ENCODE results near the gene SPATS2L. TPM values are rescaled to one million over a fixed set of nuclear protein-coding genes. Genes with fewer than 3 reads are reported as not detected.

The SPATS2L gene
- total and polyA plus RNA-seq, 9 donors = 144 to 235 (median 222) TPM

DNA sequence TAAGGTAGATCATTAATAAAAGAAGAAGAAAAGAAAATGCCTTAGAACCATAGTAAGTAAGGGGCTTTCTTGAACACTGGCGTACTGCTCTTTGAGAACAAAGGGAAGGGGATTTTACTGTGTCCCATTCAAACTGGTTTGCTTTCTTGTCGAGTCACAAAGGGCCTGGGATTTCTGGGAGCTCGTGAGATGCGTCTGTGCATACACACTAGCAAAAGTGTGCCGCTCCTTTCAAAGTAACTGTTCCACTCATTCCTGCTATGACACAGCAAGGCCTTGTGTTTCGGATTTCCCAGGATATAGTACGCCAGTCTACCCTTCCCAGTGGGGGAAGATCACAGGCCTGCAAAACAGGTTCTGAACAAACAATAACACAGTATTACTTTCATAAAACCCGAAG lies 110.4 kb downstream of the SPATS2L start:
- H3K4me1 ChIP-seq (ENCODE audit: control insufficient read depth, insufficient read depth, low read length) = no peaks in the 10 kb centered on the region
- no peak overlapping the region for H3K4me3 ChIP-seq (ENCODE audit: low read length)
- H3K27me3 ChIP-seq (ENCODE audit: control insufficient read depth, insufficient read depth, low read length) = no peaks in the 10 kb centered on the region
- no peak overlapping the region for H3K27ac ChIP-seq (ENCODE audit: low read length)
- DNase-seq = no peak
- H3K9me3 ChIP-seq (replicated peaks; ENCODE audit: control insufficient read depth, low read depth, low read length) = no peaks in the 10 kb centered on the region
- peaks cover 46% of the 10 kb centered on the region for H3K36me3 ChIP-seq (ENCODE audit: control insufficient read depth, insufficient read depth, low read length)
- WGBS (ENCODE audit: insufficient coverage) = 85% methylated on average over 7 of the region's 8 CpGs

DNA sequence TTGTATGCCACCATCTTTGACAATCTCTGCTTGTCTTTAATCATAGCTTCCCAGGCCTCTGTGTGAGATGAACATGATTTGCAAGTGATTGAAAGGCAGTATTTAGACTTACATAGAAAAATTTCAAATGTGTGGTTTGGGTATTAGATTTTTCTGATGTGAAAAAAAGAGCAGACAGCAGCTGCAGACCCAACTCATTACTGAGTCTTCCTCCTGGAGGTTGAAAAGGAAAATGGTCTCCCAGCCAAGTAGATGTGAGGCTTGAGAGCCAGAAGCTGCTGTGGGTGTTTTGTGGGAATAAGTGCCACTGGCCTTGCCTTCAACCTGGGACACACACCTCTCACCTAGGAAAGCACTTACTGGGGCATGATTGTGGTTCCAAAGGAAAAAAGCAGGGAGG lies 110.9 kb downstream of the SPATS2L start:
- Histone ChIP-seq H3K27me3 (ENCODE audit: control insufficient read depth, insufficient read depth, low read length) (no peaks in the 10 kb centered on the region), H3K4me1 (ENCODE audit: control insufficient read depth, insufficient read depth, low read length) (no peaks in the 10 kb centered on the region), H3K36me3 (ENCODE audit: control insufficient read depth, insufficient read depth, low read length) (peaks cover 50% of the 10 kb centered on the region), H3K27ac (ENCODE audit: low read length) (no peak overlapping the region), H3K4me3 (ENCODE audit: low read length) (no peak overlapping the region), H3K9me3 (replicated peaks; ENCODE audit: control insufficient read depth, low read depth, low read length) (no peaks in the 10 kb centered on the region)
- no peak for DNase-seq

DNA sequence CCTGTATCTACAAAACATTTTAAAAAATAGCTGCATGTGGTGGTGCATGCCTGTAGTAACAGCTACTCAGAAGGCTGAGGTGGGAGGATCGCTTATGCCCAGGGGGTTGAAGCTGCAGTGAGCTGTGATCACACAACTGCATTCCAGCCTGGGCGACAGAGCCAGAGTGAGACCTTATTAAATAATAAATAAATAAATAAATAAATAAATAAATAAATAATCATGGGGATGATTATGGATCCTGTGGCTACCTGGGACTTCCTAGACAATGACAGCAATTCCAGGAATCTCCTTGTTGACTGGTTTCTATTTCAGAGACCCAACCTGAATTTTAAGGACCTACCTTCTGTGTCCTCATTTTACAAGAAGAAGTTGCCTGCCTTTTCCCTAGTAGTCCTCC lies 111.9 kb downstream of the SPATS2L start:
- H3K4me3 ChIP-seq (ENCODE audit: low read length) = no peak overlapping the region
- H3K27me3 ChIP-seq (ENCODE audit: control insufficient read depth, insufficient read depth, low read length) = no peaks in the 10 kb centered on the region
- H3K27ac ChIP-seq (ENCODE audit: low read length) = no peak overlapping the region
- H3K36me3 ChIP-seq (ENCODE audit: control insufficient read depth, insufficient read depth, low read length) = peaks cover 55% of the 10 kb centered on the region
- DNase-seq = no peak
- H3K4me1 ChIP-seq (ENCODE audit: control insufficient read depth, insufficient read depth, low read length) = no peaks in the 10 kb centered on the region
- H3K9me3 ChIP-seq (replicated peaks; ENCODE audit: control insufficient read depth, low read depth, low read length) = no peaks in the 10 kb centered on the region
- WGBS (ENCODE audit: insufficient coverage) = no CpG with 5 or more reads among the region's 2 CpGs

DNA sequence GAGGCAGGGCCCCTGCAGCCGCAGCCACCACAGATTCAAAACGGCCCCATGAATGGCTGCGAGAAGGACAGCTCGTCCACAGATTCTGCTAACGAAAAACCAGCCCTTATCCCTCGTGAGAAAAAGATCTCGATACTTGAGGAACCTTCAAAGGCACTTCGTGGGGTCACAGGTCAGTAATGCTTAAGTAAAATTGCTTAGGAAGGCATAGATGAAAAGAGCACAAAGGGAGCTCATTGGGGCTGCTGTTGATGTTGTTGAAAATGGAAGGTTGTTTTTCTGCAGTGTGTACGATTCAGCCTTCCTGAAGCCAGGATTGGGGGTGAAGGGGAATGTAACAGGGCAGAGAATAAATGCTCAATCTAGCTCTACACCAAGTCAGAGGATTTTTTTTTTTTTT lies 112.8 kb downstream of the SPATS2L start:
- Histone ChIP-seq H3K9me3 (replicated peaks; ENCODE audit: control insufficient read depth, low read depth, low read length) (no peaks in the 10 kb centered on the region), H3K4me3 (ENCODE audit: low read length) (no peak overlapping the region), H3K27ac (ENCODE audit: low read length) (no peak overlapping the region), H3K36me3 (ENCODE audit: control insufficient read depth, insufficient read depth, low read length) (peaks cover 58% of the 10 kb centered on the region), H3K27me3 (ENCODE audit: control insufficient read depth, insufficient read depth, low read length) (no peaks in the 10 kb centered on the region), H3K4me1 (ENCODE audit: control insufficient read depth, insufficient read depth, low read length) (no peaks in the 10 kb centered on the region)
- DNase-seq = no peak
- WGBS (ENCODE audit: insufficient coverage) = 70% methylated on average over 8 of the region's 9 CpGs

DNA sequence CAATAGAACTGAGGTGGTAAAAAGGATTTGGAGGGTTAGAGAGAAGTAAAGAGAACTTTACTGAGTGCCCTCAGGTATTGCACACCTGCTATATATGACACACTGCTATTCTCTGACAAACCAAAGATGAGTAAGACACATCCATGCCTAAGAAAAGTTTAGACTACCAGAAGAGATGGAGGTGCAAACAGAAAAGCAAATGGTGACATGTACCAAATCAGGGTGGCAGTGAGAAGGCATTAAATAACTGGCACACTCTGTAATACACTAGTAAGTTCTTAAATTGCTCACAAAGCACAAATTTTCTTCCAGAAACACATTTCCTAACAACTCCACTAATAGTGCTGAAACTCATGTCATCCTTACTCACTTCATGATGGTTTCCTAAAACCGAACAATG lies 114.8 kb downstream of the SPATS2L start:
- Histone ChIP-seq H3K27ac (ENCODE audit: low read length) (no peak overlapping the region), H3K27me3 (ENCODE audit: control insufficient read depth, insufficient read depth, low read length) (no peaks in the 10 kb centered on the region), H3K9me3 (replicated peaks; ENCODE audit: control insufficient read depth, low read depth, low read length) (no peaks in the 10 kb centered on the region), H3K4me1 (ENCODE audit: control insufficient read depth, insufficient read depth, low read length) (no peaks in the 10 kb centered on the region), H3K4me3 (ENCODE audit: low read length) (no peak overlapping the region), H3K36me3 (ENCODE audit: control insufficient read depth, insufficient read depth, low read length) (peaks cover 69% of the 10 kb centered on the region)
- no CpG with 5 or more reads among the region's 1 CpG for whole genome bisulfite sequencing (ENCODE audit: insufficient coverage)
- no peak for DNase-seq

DNA sequence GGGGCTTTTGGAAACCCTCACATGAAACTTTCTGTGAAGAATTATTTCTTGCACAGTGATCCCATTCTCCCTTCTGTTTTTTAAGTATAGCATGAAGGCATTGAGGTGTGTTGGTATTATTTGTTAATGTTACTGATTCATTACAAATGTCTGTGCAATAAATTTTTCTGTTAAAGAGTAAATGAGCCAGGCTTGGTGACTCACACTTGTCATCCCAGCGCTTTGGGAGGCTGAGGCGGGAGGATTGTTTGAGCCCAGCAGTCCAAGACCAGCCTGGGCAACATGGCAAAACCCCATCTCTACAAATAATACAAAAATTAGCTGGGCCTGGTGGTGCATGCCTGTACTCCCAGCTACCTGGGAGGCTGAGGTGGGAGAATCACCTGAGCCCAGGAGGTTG lies 115.6 kb downstream of the SPATS2L start:
- DNase-seq = no peak
- H3K27me3 ChIP-seq (ENCODE audit: control insufficient read depth, insufficient read depth, low read length) = no peaks in the 10 kb centered on the region
- WGBS (ENCODE audit: insufficient coverage) = no CpG with 5 or more reads among the region's 2 CpGs
- H3K9me3 ChIP-seq (replicated peaks; ENCODE audit: control insufficient read depth, low read depth, low read length) = no peaks in the 10 kb centered on the region
- H3K36me3 ChIP-seq (ENCODE audit: control insufficient read depth, insufficient read depth, low read length) = peaks cover 65% of the 10 kb centered on the region
- no peak overlapping the region for H3K4me3 ChIP-seq (ENCODE audit: low read length)
- H3K27ac ChIP-seq (ENCODE audit: low read length) = no peak overlapping the region
- H3K4me1 ChIP-seq (ENCODE audit: control insufficient read depth, insufficient read depth, low read length) = no peaks in the 10 kb centered on the region

DNA sequence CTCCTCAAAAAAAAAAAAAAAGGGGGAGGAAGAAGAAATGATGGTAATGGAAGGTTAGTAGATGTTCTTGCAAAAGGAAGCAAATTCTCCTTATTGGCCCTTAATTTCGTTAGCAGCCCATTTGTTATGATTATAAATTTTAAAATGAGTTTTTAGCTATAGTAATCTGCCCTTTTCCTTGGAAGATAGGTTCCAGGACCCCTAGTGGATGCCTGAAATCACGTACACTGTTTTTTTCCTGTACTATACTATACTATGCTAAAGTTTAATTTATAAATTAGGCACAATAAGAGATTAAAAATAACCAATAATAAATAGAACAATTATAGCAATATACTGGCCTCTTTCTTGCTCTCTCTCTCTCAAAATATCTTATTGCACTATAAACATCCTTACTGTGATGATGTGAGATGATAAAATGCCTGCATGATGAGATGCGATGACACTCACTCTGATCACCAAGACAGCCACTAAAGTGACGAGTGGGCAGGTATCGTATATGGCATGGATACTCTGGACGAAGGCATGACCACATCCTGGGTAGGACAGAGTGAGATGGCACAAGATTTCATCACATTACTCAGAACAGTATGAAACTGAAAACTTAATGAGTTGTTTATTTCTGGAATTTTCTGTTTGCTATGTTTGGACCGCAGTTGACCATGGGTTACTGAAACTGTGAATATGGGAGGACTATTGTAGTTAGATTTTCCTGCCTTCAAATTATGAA lies 116.2 kb downstream of the SPATS2L start:
- Histone ChIP-seq H3K27ac (ENCODE audit: low read length) (no peak overlapping the region), H3K36me3 (ENCODE audit: control insufficient read depth, insufficient read depth, low read length) (peaks cover 63% of the 10 kb centered on the region), H3K27me3 (ENCODE audit: control insufficient read depth, insufficient read depth, low read length) (no peaks in the 10 kb centered on the region), H3K4me1 (ENCODE audit: control insufficient read depth, insufficient read depth, low read length) (no peaks in the 10 kb centered on the region), H3K9me3 (replicated peaks; ENCODE audit: control insufficient read depth, low read depth, low read length) (no peaks in the 10 kb centered on the region), H3K4me3 (ENCODE audit: low read length) (no peak overlapping the region)
- DNase-seq = no peak
- WGBS (ENCODE audit: insufficient coverage) = 100% methylated on average over 1 of the region's 7 CpGs

DNA sequence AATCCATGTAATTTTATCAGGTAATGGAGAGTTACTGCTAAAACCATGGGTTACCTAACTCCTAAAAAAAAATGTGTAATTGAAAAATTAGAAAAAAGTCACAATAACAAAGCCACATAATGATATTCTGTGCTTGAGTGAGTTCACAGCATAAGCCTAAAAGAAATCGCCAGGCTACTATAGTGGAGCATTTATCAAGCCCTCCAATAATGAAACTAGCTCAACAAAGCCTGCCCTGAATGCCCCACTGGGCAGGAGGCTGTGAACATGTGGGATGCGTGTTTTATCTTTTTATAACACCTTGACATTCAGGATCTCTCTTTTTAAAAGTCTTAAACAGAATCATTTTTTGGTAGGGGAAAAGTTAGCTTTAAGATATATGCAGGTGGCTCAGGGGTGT lies 117.0 kb downstream of the SPATS2L start:
- no peak for DNase-seq
- no CpG with 5 or more reads among the region's 2 CpGs for WGBS (ENCODE audit: insufficient coverage)
- Histone ChIP-seq H3K27me3 (ENCODE audit: control insufficient read depth, insufficient read depth, low read length) (no peaks in the 10 kb centered on the region), H3K4me3 (ENCODE audit: low read length) (no peak overlapping the region), H3K36me3 (ENCODE audit: control insufficient read depth, insufficient read depth, low read length) (peaks cover 61% of the 10 kb centered on the region), H3K9me3 (replicated peaks; ENCODE audit: control insufficient read depth, low read depth, low read length) (no peaks in the 10 kb centered on the region), H3K27ac (ENCODE audit: low read length) (no peak overlapping the region), H3K4me1 (ENCODE audit: control insufficient read depth, insufficient read depth, low read length) (no peaks in the 10 kb centered on the region)

DNA sequence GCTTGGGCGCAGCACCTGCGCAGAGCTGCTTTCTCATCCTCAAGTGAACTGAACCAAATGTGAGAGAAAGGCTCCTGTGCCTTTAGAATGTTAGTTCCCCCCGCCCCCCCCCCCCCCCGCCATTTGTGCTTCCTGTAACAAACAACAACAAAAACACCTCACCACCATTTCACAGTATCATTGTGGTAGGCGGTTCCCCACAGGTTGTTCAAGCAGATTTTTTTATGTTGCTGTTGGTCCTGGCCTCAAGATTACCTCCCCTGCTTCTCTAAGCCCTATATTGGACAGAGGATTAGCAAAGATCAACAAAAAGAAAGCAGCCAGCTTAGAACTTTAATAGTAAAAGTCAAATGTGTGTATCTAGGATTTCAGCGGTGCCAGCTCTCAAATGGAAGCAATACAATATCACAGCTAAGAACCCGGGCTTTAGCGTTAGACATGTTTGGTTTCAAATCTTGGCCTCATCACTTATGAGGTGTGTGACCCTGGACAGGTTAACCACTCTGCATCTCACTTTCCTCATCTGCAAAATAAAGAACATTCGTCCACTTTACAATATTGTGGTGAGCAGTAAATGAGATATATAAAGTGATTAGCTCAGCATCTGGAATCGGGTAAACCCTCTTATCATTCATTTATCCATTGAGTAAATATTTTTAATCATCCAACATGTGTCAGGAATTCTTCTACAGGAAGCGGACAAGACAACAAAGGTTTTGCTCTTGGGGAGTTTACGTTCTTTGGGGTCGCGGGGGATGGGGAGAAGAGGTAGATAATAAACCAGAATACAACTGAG lies 118.7 kb downstream of the SPATS2L start:
- no peaks in the 10 kb centered on the region for H3K27me3 ChIP-seq (ENCODE audit: control insufficient read depth, insufficient read depth, low read length)
- H3K4me3 ChIP-seq (ENCODE audit: low read length) = no peak overlapping the region
- H3K27ac ChIP-seq (ENCODE audit: low read length) = no peak overlapping the region
- H3K4me1 ChIP-seq (ENCODE audit: control insufficient read depth, insufficient read depth, low read length) = no peaks in the 10 kb centered on the region
- peaks cover 62% of the 10 kb centered on the region for H3K36me3 ChIP-seq (ENCODE audit: control insufficient read depth, insufficient read depth, low read length)
- DNase-seq = no peak
- H3K9me3 ChIP-seq (replicated peaks; ENCODE audit: control insufficient read depth, low read depth, low read length) = no peaks in the 10 kb centered on the region
- no CpG with 5 or more reads among the region's 14 CpGs for WGBS (ENCODE audit: insufficient coverage)

DNA sequence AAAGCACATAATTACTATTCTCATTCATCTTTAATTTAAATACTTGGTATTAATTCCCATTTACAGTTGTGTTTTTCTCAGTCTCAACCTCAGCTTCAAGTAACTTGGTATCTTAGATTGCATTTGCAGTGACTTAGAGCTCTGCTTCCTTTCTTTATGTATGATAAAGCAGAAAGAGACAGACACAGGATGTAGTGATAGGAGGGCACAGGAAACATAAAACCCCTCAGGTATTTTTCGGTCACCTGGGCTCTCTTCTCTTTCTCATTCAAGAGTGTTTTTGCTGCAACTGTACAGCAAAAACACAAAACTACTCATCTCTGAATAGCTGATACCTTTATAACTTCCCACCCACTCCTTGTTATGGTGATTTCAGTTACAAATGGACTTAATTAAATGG lies 120.3 kb downstream of the SPATS2L start:
- Histone ChIP-seq H3K27me3 (ENCODE audit: control insufficient read depth, insufficient read depth, low read length) (no peaks in the 10 kb centered on the region), H3K4me1 (ENCODE audit: control insufficient read depth, insufficient read depth, low read length) (no peaks in the 10 kb centered on the region), H3K36me3 (ENCODE audit: control insufficient read depth, insufficient read depth, low read length) (peaks cover 51% of the 10 kb centered on the region), H3K4me3 (ENCODE audit: low read length) (no peak overlapping the region), H3K9me3 (replicated peaks; ENCODE audit: control insufficient read depth, low read depth, low read length) (no peaks in the 10 kb centered on the region), H3K27ac (ENCODE audit: low read length) (no peak overlapping the region)
- DNase-seq = no peak
- no CpG with 5 or more reads among the region's 1 CpG for WGBS (ENCODE audit: insufficient coverage)

All from muscle of leg (tissue), 11 donors.